HCT116 (cell line): ENCODE results near the gene ATXN1.
"Not testable (repeated sequence)": the region's sequence is repeated elsewhere in the genome, so short reads cannot be mapped to it uniquely, and the experiment has no call there.

ENCODE experiments used
- CTCF ChIP-seq, 3 experiments: fragments of 200-600 bp in 1 of 3; sonication (generic) in 1 of 3; IDR thresholded peaks in 2 of 3; conservative IDR thresholded peaks in 1 of 3; 2 replicates each; pipeline ENCODE4 v1.5.1; 2012 to 2017; ENCODE audit warnings: low read depth in 2 of 3, low read length in 2 of 3, antibody characterized with exemption in 1 of 3, borderline replicate concordance in 1 of 3, control low read depth in 1 of 3, mild to moderate bottlenecking in 1 of 3, mixed read lengths in 1 of 3, mixed run types in 1 of 3, moderate library complexity in 1 of 3; ENCODE audit not compliant: insufficient read depth in 1 of 3
- EZH2 ChIP-seq: fragments of 200-600 bp; sonication (generic); IDR thresholded peaks from 2 replicates; pipeline ENCODE4 v1.6.1; 2017; ENCODE audit warnings: antibody characterized with exemption, mixed run types
- EZH2phosphoT487 ChIP-seq: fragments of 200-600 bp; IDR thresholded peaks from 2 replicates; pipeline ENCODE4 v1.6.1; 2018; ENCODE audit warnings: antibody characterized with exemption, borderline replicate concordance
- FOSL1 ChIP-seq: IDR thresholded peaks from 2 replicates; pipeline ENCODE4 v1.6.1; 2012; ENCODE audit warnings: low read depth
- JUND ChIP-seq: IDR thresholded peaks from 2 replicates; pipeline ENCODE4 v1.6.1; 2012
- MAX ChIP-seq: IDR thresholded peaks from 2 replicates; pipeline ENCODE4 v1.6.1; 2012
- POLR2A ChIP-seq: IDR thresholded peaks from 2 replicates; pipeline ENCODE4 v1.7.0; 2011; ENCODE audit warnings: borderline replicate concordance; ENCODE audit not compliant: insufficient read depth, insufficient read length; ENCODE audit errors: extremely low read depth
- POLR2AphosphoS5 ChIP-seq: IDR thresholded peaks from 2 replicates; pipeline ENCODE4 v1.6.1; 2011; ENCODE audit warnings: mild to moderate bottlenecking, low read depth, low read length, moderate library complexity
- SP1 ChIP-seq: IDR thresholded peaks from 2 replicates; pipeline ENCODE4 v1.6.1; 2012; ENCODE audit warnings: low read depth
- ZFX ChIP-seq: fragments of 450-650 bp; IDR thresholded peaks from 2 replicates; pipeline ENCODE4 v1.6.1; 2017

- TF ChIP-seq EZH2; CTCF (IDR thresholded peaks at IDR 0.05 in 2 of 3, conservative IDR thresholded peaks at IDR 0.05 in 1 of 3; ENCODE audit: borderline replicate concordance in 1 of 3, insufficient read depth in 1 of 3, low read depth in 2 of 3, low read length in 2 of 3); JUND; POLR2A; SP1; ZFX; MAX; EZH2phosphoT487; POLR2AphosphoS5; FOSL1: not testable (repeated sequence)
Observed at GRCh38 chr6:16390909-16391450, 370.3 kb downstream of the ATXN1 start.
